A549 treated with DMSO at 1 μM for 4 hours (cell line): ENCODE results near the gene DOCK2. TPM values are rescaled to one million over a fixed set of nuclear protein-coding genes. Genes with fewer than 3 reads are reported as not detected.

Experiments
- total RNA-seq: library from RNA; stranded (reverse); fragments of 200-300 nt; extraction: Qiagen RNA extraction; gene quantifications from 5 replicates; pipeline ENCODE4 v1.2.3, GENCODE V29; 2022; ENCODE audit warnings: low read depth

Gene DOCK2
- total RNA-seq = 2.5 to 4.4 TPM (median 3.4 TPM) in 5 replicates

GRCh38 chr5:169637085-169637548 is at the start of gene DOCK2:
DOCK2 (plus strand) TSS chr5:169637275; CDS start chr5:169637327, 52 bp downstream.

DNA sequence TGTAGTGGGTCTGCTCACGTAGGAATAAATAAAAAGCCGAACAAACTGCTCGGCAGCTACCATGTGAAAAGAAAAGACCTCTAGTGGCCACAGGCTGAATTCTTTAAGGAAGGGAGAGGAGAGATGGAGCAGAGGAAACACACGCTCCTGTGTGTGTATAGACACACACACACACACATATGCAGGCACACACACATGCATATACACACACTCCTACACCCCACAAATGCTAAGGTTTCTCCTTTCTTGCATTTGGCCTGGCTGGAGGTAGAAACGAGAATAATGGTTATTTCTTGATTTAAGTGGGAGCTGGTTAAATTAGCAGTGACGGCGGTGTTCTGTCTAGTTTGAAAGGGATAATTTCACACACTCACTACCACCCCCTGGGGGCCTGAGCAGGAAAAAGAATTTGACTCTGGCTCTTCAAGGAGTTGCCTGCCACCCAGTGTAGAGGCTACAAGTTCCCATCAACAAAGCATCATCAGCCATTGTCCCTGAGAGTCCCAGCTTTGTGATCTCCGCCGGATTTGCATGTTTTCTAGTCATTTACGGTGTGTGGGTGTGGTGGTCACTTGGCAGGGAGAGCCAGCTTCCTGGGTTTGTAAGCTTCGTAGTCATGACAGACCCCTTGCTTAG is 343.5 kb downstream of the DOCK2 start, which contains the start of gene INSYN2B:
Gene INSYN2B, minus strand, starts transcription at position 78 of the 636 bp plus-strand sequence. CDS start 96,597 bp downstream, outside the sequence.

GRCh38 chr5:170105642-170106611 is 468.9 kb downstream of the DOCK2 start, which contains the start of gene FOXI1:
FOXI1 (plus strand) TSS chr5:170105897; CDS start chr5:170105958, 61 bp downstream.

Other genes starting within 250 kb of the DOCK2 start
- gene SPDL1, start 53.5 kb upstream of the DOCK2 start, total RNA-seq = 80.6 to 98.9 TPM (median 88.9 TPM) in 5 replicates